Activated CD4-positive, alpha-beta T cell treated with anti-CD3 and anti-CD28 coated beads, Interleukin-2, amount 10 ng/mL, durations not matched to agents 7 days and 5 days (primary cell): ENCODE results near the gene ZNF384. TPM values are rescaled to one million over a fixed set of nuclear protein-coding genes. Genes with fewer than 3 reads are reported as not detected.

ENCODE experiments used
- CTCF ChIA-PET: fragments of 350-600 bp; sonication (Branson Sonifier 250); formaldehyde crosslinking; loops from one replicate; lab custom pipeline; 2021; ENCODE audit warnings: antibody characterized with exemption; lab: Charles Lee
- POLR2A ChIA-PET: fragments of 350-600 bp; sonication (Branson Sonifier 250); formaldehyde crosslinking; loops from one replicate; lab custom pipeline; 2021; ENCODE audit warnings: antibody characterized with exemption; lab: Charles Lee
- DNase-seq: peaks from one replicate; pipeline ENCODE4 v3.0.0-alpha.2; 2020
- H3K27ac Mint-ChIP-seq: one replicate; pipeline ENCODE4 v1.8.0; 2021; ENCODE audit warnings: mild to moderate bottlenecking, moderate library complexity, mixed read lengths
- H3K27me3 Mint-ChIP-seq: one replicate; pipeline ENCODE4 v1.8.0; 2021; ENCODE audit warnings: mixed read lengths
- H3K36me3 Mint-ChIP-seq: one replicate; pipeline ENCODE4 v1.8.0; 2021; ENCODE audit warnings: low read depth, mixed read lengths
- H3K4me1 Mint-ChIP-seq: one replicate; pipeline ENCODE4 v1.8.0; 2021; ENCODE audit warnings: mixed read lengths
- H3K4me3 Mint-ChIP-seq: one replicate; pipeline ENCODE4 v1.8.0; 2021; ENCODE audit warnings: mild to moderate bottlenecking, moderate library complexity, mixed read lengths
- H3K9me3 Mint-ChIP-seq: one replicate; pipeline ENCODE4 v1.8.0; 2021; ENCODE audit warnings: mixed read lengths
- total RNA-seq, 2 experiments: library from RNA; stranded (reverse); gene quantifications; one replicate each; pipeline ENCODE4 v1.2.3, GENCODE V29; 2021

Gene ZNF384
- total RNA-seq, 2 experiments from 2014 or later: 90.9 to 95.4 TPM

DNA sequence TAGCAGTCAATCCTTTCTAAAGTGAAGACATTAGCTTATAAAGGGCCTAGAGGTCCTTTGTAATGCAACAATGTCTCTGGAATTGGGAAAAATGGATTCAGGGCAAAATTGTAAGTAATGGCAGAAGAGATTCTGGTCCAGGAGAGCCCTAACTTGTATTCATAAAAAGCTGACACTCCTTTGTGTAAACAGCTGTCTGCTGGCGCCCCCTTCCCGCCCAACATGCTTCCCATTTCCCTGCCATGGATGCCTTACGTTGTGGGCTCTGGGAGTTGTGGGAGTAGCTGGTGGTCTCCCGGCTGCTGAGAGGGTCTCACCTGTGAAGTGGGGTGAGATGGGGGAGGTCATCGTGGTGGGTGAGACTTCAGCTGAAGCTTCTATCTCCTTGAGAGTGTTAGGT, 44.3 kb downstream of the ZNF384 start:
- ChIA-PET CTCF (interaction anchor here (0.9 to 3.1 kb wide), 4 partner anchors 13 to 95 kb away, joined by 3 to 13 read pairs (median 4); no protein-coding TSS in a partner anchor), POLR2A (no interaction called here)
- H3K4me3 Mint-ChIP-seq: no peak overlapping the region
- peaks cover 18% of the 10 kb centered on the region for H3K9me3 Mint-ChIP-seq
- H3K36me3 Mint-ChIP-seq: peaks cover 31% of the 10 kb centered on the region
- H3K4me1 Mint-ChIP-seq: peaks cover 12% of the 10 kb centered on the region
- DNase-seq: no peak
- H3K27me3 Mint-ChIP-seq: peaks cover 15% of the 10 kb centered on the region
- peak overlapping the region; percentile 19 for H3K27ac Mint-ChIP-seq

DNA sequence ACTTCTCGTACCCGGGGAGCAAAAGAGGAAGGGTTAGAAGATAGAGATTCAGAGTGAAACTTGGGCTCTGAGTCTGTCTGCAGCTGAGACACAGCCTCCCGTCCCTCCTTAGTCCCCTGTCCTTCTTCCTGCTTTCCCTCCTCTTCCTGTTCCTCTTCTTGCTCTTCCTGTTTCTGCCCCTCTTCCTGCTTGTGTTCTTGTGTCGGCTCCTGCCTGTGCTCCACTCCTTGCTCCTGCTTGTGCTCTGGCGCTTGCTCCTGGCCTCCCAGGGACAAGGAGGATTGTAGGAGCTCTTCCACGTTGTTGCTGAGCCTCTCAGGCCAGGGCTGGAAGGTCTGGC, 44.9 kb downstream of the ZNF384 start:
- POLR2A ChIA-PET: no interaction called here

DNA sequence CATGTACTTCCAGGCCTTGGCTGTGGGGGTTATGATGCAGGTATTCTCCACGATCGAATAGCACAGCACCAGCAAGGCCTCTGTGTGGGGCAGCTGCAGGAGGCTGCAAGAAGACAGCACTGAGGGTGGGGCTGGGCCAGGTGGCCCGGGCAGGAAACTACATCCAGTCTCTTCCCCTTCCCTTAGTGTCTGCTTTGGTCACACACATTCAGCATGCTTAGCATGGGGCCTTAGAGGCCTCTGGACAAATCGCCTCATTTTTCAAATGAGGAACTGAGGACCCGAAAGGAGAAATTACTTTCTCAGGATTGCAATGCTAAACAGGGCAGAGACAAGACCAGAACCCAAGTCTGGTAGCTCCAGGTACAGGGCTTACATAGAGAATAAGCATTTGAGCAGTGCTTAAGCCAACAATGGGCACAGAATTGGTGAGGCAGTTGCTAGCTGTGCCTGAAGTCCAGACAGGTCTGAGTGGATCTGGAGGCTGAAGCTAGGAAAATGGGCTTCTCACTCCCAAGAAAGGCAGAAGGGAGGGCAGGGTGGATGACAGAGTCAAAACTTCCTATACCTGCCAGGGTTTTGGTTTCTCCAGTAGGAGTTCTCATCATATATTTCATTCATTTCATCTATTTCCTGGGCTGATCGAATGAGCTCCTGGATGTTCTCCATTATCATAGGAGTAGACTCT, 45.5 kb downstream of the ZNF384 start:
- no peak for DNase-seq
- ChIA-PET POLR2A (no interaction called here), CTCF (interaction anchor here (0.9 to 3.1 kb wide), 3 partner anchors 11 to 134 kb away, joined by 3 to 13 read pairs (median 3); no protein-coding TSS in a partner anchor)
- Mint-ChIP-seq H3K4me3 (no peak overlapping the region), H3K36me3 (peaks cover 31% of the 10 kb centered on the region), H3K27me3 (peaks cover 15% of the 10 kb centered on the region), H3K9me3 (peaks cover 18% of the 10 kb centered on the region), H3K4me1 (peaks cover 12% of the 10 kb centered on the region), H3K27ac (no peak overlapping the region)

More for the DNA sequence above, 44.9 kb downstream of the ZNF384 start:
- H3K4me3 Mint-ChIP-seq: no peak overlapping the region
- H3K27me3 Mint-ChIP-seq: peaks cover 15% of the 10 kb centered on the region
- H3K9me3 Mint-ChIP-seq: peaks cover 18% of the 10 kb centered on the region
- CTCF ChIA-PET: interaction anchor here (0.9 to 3.1 kb wide), 3 partner anchors 12 to 134 kb away, joined by 3 to 13 read pairs (median 3); no protein-coding TSS in a partner anchor
- H3K27ac Mint-ChIP-seq: no peak overlapping the region
- DNase-seq: no peak
- H3K4me1 Mint-ChIP-seq: peaks cover 12% of the 10 kb centered on the region
- H3K36me3 Mint-ChIP-seq: peaks cover 31% of the 10 kb centered on the region

DNA sequence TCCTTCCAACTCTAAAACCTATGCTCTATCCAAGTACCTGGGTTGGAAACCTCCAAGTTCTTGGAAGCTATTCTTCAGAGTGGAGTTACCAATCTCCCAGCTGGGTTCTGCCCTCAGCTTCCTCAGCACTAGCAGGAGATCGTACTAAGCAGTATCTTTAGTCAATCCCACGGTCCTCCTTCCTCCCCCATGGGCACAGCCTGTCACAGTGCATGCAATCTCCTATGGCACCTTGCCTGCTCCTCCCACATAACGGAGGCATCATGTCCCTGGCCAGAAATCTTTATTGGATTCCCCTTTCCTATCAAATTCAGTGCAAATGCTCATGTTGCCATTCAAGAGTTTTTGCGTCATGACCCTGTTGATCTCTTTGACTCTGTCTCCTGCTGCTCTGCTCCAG, 48.0 kb downstream of the ZNF384 start:
- peaks cover 7% of the 10 kb centered on the region for H3K4me1 Mint-ChIP-seq
- CTCF ChIA-PET: interaction anchor here (0.8 kb wide), 1 partner anchor 10 kb away, joined by 3 read pairs; no protein-coding TSS in a partner anchor
- peaks cover 15% of the 10 kb centered on the region for H3K27me3 Mint-ChIP-seq
- peaks cover 15% of the 10 kb centered on the region for H3K36me3 Mint-ChIP-seq
- H3K4me3 Mint-ChIP-seq: no peak overlapping the region
- H3K27ac Mint-ChIP-seq: no peak overlapping the region
- H3K9me3 Mint-ChIP-seq: peaks cover 18% of the 10 kb centered on the region
- POLR2A ChIA-PET: no interaction called here
- DNase-seq: no peak

DNA sequence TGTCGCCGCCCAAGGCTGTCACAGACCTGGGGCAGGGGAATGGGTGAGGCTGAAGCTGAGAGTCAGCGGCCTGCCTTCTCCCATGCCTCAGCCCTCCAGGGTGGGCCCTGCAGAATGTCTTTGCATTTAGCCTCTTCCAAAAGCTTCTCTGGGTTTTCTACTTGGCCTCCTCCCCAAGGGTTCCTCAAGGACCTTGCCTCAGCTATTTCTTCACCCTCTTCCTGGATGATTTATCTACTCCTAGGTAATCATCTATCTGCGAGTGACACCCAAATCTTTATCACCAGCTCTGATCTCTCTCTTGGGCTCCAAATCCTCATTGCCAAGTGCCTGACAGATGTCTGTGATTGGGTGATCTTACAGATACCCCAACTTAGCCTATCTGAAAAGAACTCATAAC, 48.7 kb downstream of the ZNF384 start:
- H3K4me1 Mint-ChIP-seq: peaks cover 13% of the 10 kb centered on the region
- peaks cover 14% of the 10 kb centered on the region for H3K36me3 Mint-ChIP-seq
- H3K9me3 Mint-ChIP-seq: peaks cover 18% of the 10 kb centered on the region
- CTCF ChIA-PET: interaction anchor here (0.6 to 1.7 kb wide), 3 partner anchors 12 to 115 kb away, joined by 3 read pairs; no protein-coding TSS in a partner anchor
- POLR2A ChIA-PET: no interaction called here
- no peak for DNase-seq
- peaks cover 15% of the 10 kb centered on the region for H3K27me3 Mint-ChIP-seq
- no peak overlapping the region for H3K27ac Mint-ChIP-seq
- no peak overlapping the region for H3K4me3 Mint-ChIP-seq

DNA sequence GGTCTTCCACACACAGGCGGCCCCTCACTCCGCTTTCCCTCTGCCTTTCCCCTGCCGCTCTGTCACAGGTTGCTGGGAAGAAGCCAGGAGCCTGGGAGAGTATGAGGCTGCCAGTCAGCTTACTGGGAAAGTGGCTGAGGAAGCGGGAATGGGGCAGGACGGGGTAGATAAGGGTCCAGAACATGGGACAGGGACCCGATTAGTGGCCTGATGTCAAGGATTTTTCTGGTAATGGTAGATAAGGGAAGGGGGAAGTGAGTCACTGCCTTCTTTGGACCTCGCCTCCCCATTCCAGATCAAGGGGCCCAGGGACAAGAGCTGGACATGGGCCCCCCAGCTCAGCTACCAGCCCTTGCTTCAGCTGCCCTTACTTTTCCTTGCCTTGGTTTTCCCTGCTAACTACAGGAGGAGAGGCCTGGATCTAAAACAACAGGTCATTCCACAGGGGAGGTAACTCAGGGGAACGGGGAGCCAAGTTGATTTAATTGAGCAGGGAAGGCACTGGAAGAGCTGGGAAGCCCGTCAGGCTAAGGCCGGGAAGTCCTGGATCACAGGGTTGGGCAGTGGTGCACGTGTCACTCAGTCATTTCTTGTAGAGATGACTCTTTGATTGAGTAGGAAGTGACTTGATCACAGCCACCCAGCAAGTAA, 49.9 kb downstream of the ZNF384 start:
- POLR2A ChIA-PET: no interaction called here
- peaks cover 15% of the 10 kb centered on the region for H3K27me3 Mint-ChIP-seq
- no peak for DNase-seq
- H3K36me3 Mint-ChIP-seq: peaks cover 8% of the 10 kb centered on the region
- H3K27ac Mint-ChIP-seq: no peak overlapping the region
- peaks cover 22% of the 10 kb centered on the region for H3K4me1 Mint-ChIP-seq
- H3K9me3 Mint-ChIP-seq: peaks cover 12% of the 10 kb centered on the region
- CTCF ChIA-PET: interaction anchor here (0.8 to 1.7 kb wide), 3 partner anchors 15 to 26 kb away, joined by 3 to 5 read pairs (median 3); no protein-coding TSS in a partner anchor
- no peak overlapping the region for H3K4me3 Mint-ChIP-seq

DNA sequence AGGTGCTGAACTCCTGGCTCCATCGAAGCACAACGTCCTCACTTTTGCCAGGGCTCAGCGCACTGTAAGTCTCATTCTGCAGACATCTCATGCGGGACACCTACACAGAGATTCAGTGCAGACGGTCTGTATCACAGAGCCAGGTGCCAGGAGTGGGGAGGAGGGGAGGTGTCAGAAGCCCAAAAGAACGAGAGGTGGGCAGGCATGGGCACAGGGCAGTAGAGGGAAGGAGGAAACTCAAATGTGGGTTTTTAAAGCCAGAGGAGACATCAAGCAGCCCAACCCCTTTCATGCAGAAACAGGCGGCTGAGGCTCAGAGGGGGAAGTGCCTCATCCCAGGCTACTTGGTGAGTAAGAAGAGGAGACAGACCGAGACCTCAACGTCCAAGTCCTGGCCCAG, 50.9 kb downstream of the ZNF384 start:
- peaks cover 3% of the 10 kb centered on the region for H3K9me3 Mint-ChIP-seq
- CTCF ChIA-PET: no interaction called here
- H3K27ac Mint-ChIP-seq: peak overlapping the region; percentile 1
- POLR2A ChIA-PET: no interaction called here
- no peak overlapping the region for H3K4me3 Mint-ChIP-seq
- peaks cover 25% of the 10 kb centered on the region for H3K4me1 Mint-ChIP-seq
- peaks cover 3% of the 10 kb centered on the region for H3K36me3 Mint-ChIP-seq
- no peak for DNase-seq
- peaks cover 15% of the 10 kb centered on the region for H3K27me3 Mint-ChIP-seq

DNA sequence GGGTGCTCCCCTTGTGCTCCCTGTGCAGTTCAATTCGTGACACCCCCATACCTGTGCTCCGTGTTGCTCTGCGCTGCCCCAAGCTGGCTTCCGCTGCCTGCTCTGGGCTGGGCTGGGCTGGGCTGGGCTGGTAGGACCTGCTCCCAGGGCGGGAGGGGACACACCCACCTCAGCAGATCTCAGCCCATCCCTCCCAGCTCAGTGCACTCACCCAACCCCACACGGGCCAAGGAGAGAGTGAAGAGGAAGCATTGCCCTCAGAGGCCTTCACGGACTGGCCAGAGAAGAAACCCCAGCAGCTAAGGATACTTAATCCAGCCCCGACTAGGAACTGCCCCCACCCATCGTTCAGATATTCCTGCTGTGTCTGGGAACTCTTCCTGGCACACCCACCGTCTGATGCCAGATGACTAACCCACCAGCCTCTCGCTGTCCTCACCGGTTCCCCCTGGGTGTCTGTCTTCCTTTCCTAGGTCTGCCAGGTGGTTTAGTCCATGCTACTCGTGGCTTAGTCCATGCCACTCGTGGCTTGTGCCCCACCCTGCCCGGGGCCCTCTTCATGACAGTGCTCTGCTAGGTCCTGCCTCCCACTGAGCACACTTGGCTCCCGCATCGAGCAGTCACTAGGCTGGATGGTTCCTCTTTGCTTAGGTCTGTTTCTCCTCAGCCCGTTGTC, 53.2 kb downstream of the ZNF384 start, which contains the start of gene LPAR5:
LPAR5 (minus strand) TSS at position 104 of the 676 bp plus-strand sequence. CDS start 14,711 bp downstream, outside the sequence.
- H3K9me3 Mint-ChIP-seq: no peaks in the 10 kb centered on the region
- peaks cover 48% of the 10 kb centered on the region for H3K4me1 Mint-ChIP-seq
- H3K27me3 Mint-ChIP-seq: peaks cover 3% of the 10 kb centered on the region
- DNase-seq: no peak
- peaks cover 2% of the 10 kb centered on the region for H3K36me3 Mint-ChIP-seq
- H3K4me3 Mint-ChIP-seq: peak within 1 kb of the TSS; percentile 69
- H3K27ac Mint-ChIP-seq: peak within 1 kb of the TSS; percentile 85
- ChIA-PET POLR2A (no interaction called here), CTCF (interaction anchor here (0.5 to 1.3 kb wide), 8 partner anchors 11 to 223 kb away, joined by 3 to 6 read pairs (median 3); partner anchors contain the start of genes ACRBP and ZNF384)

DNA sequence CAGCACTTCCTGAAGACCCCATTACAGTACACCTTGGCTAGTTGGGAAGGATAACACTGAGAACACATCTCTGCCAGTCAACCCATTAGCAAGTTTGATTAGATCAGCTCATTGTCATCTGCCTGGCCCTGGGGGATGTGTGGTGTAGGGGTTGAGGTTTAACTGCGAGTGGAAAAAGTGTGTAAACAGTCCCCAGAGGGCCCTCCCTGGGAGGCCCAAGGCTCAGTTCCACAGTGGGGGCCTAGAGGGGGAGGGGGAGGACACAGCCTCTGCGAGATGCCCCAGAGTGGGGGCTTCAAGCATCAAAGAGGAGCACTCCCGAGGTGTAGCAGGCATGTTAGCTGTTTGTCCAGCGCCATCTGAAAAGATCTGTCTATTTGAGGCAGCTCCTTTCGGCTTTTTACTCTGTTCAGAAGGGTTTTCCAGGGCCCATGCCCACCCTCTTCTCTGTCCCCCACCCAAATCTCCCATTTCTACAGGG, 53.8 kb downstream of the ZNF384 start:
- CTCF ChIA-PET: interaction anchor here (0.5 to 1.3 kb wide), 7 partner anchors 12 to 75 kb away, joined by 3 to 5 read pairs (median 3); partner anchors contain the start of genes ACRBP and ZNF384
- POLR2A ChIA-PET: no interaction called here

DNA sequence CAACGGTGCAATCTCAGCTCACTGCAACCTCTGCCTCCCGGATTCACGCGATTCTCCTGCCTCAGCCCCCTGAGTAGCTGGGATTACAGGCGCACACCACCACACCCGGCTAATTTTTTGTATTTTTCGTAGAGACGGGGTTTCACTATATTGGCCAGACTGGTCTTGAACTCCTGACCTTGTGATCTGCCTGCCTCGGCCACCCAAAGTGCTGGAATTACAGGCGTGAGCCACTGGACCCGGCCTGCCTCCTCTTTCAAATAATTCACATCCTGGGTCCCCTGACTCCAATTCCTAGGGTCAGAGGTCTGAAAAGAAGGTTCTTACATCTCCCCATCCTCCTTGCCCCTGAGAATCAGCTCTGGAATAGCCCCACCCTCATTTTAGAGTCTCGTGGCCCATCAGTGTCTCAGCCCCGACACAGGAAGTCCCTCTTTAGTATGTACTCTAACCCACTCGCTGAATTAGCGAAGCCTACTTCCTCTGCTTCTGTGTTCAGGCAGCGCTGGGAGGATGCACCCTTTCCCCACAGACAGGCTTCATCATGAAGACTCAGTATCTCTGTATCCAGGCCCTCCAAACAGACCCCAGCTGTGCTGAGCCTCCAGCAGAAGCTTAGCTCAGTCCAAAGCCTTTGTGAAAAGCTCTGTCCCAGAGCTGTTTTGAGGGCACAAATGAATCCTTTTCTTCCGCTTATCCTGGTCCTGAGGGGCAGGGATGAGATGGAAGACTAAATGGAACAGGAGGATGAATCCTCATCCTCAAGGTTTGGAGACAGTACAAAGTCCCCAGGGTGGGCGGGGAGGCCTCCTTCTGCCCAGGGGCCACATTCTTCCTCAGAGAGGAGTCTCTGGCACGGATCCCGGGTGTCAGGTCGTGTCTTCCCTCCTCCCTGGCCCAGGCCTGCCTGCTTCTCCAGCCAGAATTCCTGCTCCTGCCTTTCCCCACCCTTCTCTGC, 56.9 kb downstream of the ZNF384 start:
- ChIA-PET CTCF (interaction anchor here (0.5 to 2.4 kb wide), 7 partner anchors 7 to 151 kb away, joined by 3 to 16 read pairs (median 4); partner anchors contain the start of gene COPS7A), POLR2A (interaction anchor here (1.2 kb wide), 1 partner anchor 19 kb away, joined by 4 read pairs; no protein-coding TSS in a partner anchor)
- H3K9me3 Mint-ChIP-seq: no peaks in the 10 kb centered on the region

More for the DNA sequence above, 53.8 kb downstream of the ZNF384 start:
- no peaks in the 10 kb centered on the region for H3K9me3 Mint-ChIP-seq
- peaks cover 2% of the 10 kb centered on the region for H3K36me3 Mint-ChIP-seq
- H3K4me1 Mint-ChIP-seq: peaks cover 53% of the 10 kb centered on the region
- no peaks in the 10 kb centered on the region for H3K27me3 Mint-ChIP-seq
- peak overlapping the region; percentile 85 for H3K27ac Mint-ChIP-seq
- DNase-seq: peak; percentile 47
- peak overlapping the region; percentile 69 for H3K4me3 Mint-ChIP-seq

DNA sequence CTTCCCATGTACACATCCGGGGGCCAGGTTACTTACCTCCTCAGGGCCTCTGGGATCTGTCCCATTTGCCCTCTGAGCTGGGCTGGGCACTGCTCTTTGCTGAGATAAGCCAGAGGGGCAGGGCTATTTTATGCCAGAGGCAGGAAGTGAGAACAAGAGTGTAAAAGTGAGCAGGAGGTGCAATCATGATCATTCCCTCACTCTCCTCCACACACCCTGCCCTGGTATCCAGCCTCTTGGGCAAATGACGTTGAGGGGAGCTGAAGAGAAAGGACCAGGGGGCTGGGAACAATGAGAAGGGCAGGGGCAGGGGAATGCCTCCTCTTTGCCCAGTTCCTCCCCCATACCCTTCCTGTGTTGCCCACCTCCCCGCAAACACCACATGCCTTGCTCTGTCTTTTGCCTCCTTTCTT, 57.6 kb downstream of the ZNF384 start:
- peaks cover 73% of the 10 kb centered on the region for H3K4me1 Mint-ChIP-seq
- no peaks in the 10 kb centered on the region for H3K9me3 Mint-ChIP-seq
- H3K27me3 Mint-ChIP-seq: no peaks in the 10 kb centered on the region
- peak; percentile 28 for DNase-seq
- ChIA-PET CTCF (interaction anchor here (0.7 to 2.4 kb wide), 5 partner anchors 10 to 93 kb away, joined by 3 to 16 read pairs (median 4); partner anchors contain the start of gene COPS7A), POLR2A (interaction anchor here (1.2 kb wide), 1 partner anchor 19 kb away, joined by 4 read pairs; no protein-coding TSS in a partner anchor)
- H3K27ac Mint-ChIP-seq: peak overlapping the region; percentile 95
- peaks cover 2% of the 10 kb centered on the region for H3K36me3 Mint-ChIP-seq
- H3K4me3 Mint-ChIP-seq: peak overlapping the region; percentile 70

More for the DNA sequence above, 56.9 kb downstream of the ZNF384 start:
- DNase-seq: peak; percentile 75
- no peaks in the 10 kb centered on the region for H3K27me3 Mint-ChIP-seq
- H3K27ac Mint-ChIP-seq: peak overlapping the region; percentile 95
- H3K36me3 Mint-ChIP-seq: peaks cover 2% of the 10 kb centered on the region
- H3K4me3 Mint-ChIP-seq: peak overlapping the region; percentile 70
- peaks cover 66% of the 10 kb centered on the region for H3K4me1 Mint-ChIP-seq
